ENCODE measurements around the gene FOXA1. TPM values are rescaled to one million over a fixed set of nuclear protein-coding genes. Genes with fewer than 3 reads are reported as not detected.

Gene FOXA1
- total and polyA plus RNA-seq, 9 donors, result 0.08 to 3.6 (median 0.17) TPM

GRCh38 chr14:37622231-37622923, 27.3 kb upstream of the FOXA1 start:
- no peak overlapping the region for H3K27ac ChIP-seq (ENCODE audit: low read length)
- peak; percentile 25 for DNase-seq
- H3K9me3 ChIP-seq (replicated peaks; ENCODE audit: control insufficient read depth, low read depth, low read length), result no peaks in the 10 kb centered on the region
- peak overlapping the region; percentile 32 for H3K4me3 ChIP-seq (ENCODE audit: low read length)
- no peaks in the 10 kb centered on the region for H3K36me3 ChIP-seq (ENCODE audit: control insufficient read depth, insufficient read depth, low read length)
- H3K27me3 ChIP-seq (ENCODE audit: control insufficient read depth, insufficient read depth, low read length), result peaks cover 22% of the 10 kb centered on the region
- WGBS (ENCODE audit: insufficient coverage), result under 1% methylated on average over 81 of the region's 81 CpGs
- H3K4me1 ChIP-seq (ENCODE audit: control insufficient read depth, insufficient read depth, low read length), result peaks cover 3% of the 10 kb centered on the region

GRCh38 chr14:37620856-37621255, 25.8 kb upstream of the FOXA1 start:
- DNase-seq, result no peak
- no peak overlapping the region for H3K4me3 ChIP-seq (ENCODE audit: low read length)
- H3K27ac ChIP-seq (ENCODE audit: low read length), result no peak overlapping the region
- peaks cover 4% of the 10 kb centered on the region for H3K9me3 ChIP-seq (replicated peaks; ENCODE audit: control insufficient read depth, low read depth, low read length)
- no peaks in the 10 kb centered on the region for H3K36me3 ChIP-seq (ENCODE audit: control insufficient read depth, insufficient read depth, low read length)
- H3K27me3 ChIP-seq (ENCODE audit: control insufficient read depth, insufficient read depth, low read length), result peaks cover 22% of the 10 kb centered on the region
- peaks cover 3% of the 10 kb centered on the region for H3K4me1 ChIP-seq (ENCODE audit: control insufficient read depth, insufficient read depth, low read length)

GRCh38 chr14:37618498-37619028, 23.5 kb upstream of the FOXA1 start:
- Histone ChIP-seq H3K9me3 (replicated peaks; ENCODE audit: control insufficient read depth, low read depth, low read length) (peaks cover 13% of the 10 kb centered on the region), H3K36me3 (ENCODE audit: control insufficient read depth, insufficient read depth, low read length) (no peaks in the 10 kb centered on the region), H3K4me1 (ENCODE audit: control insufficient read depth, insufficient read depth, low read length) (peaks cover 3% of the 10 kb centered on the region), H3K27ac (ENCODE audit: low read length) (no peak overlapping the region), H3K4me3 (ENCODE audit: low read length) (no peak overlapping the region), H3K27me3 (ENCODE audit: control insufficient read depth, insufficient read depth, low read length) (peaks cover 21% of the 10 kb centered on the region)
- WGBS (ENCODE audit: insufficient coverage), result 83% methylated on average over 1 of the region's 1 CpG
- no peak for DNase-seq

GRCh38 chr14:37617864-37618365, 22.9 kb upstream of the FOXA1 start:
- Histone ChIP-seq H3K4me1 (ENCODE audit: control insufficient read depth, insufficient read depth, low read length) (peaks cover 3% of the 10 kb centered on the region), H3K4me3 (ENCODE audit: low read length) (no peak overlapping the region), H3K36me3 (ENCODE audit: control insufficient read depth, insufficient read depth, low read length) (no peaks in the 10 kb centered on the region), H3K27me3 (ENCODE audit: control insufficient read depth, insufficient read depth, low read length) (peaks cover 20% of the 10 kb centered on the region), H3K9me3 (replicated peaks; ENCODE audit: control insufficient read depth, low read depth, low read length) (peaks cover 13% of the 10 kb centered on the region), H3K27ac (ENCODE audit: low read length) (no peak overlapping the region)
- WGBS (ENCODE audit: insufficient coverage), result 83% methylated on average over 1 of the region's 1 CpG
- DNase-seq, result no peak

- Histone ChIP-seq H3K9me3 (replicated peaks; ENCODE audit: control insufficient read depth, low read depth, low read length) (peaks cover 13% of the 10 kb centered on the region), H3K27ac (ENCODE audit: low read length) (no peak overlapping the region), H3K4me1 (ENCODE audit: control insufficient read depth, insufficient read depth, low read length) (no peaks in the 10 kb centered on the region), H3K36me3 (ENCODE audit: control insufficient read depth, insufficient read depth, low read length) (no peaks in the 10 kb centered on the region), H3K4me3 (ENCODE audit: low read length) (no peak overlapping the region), H3K27me3 (ENCODE audit: control insufficient read depth, insufficient read depth, low read length) (peaks cover 10% of the 10 kb centered on the region)
- WGBS (ENCODE audit: insufficient coverage), result 89% methylated on average over 3 of the region's 4 CpGs
- no peak for DNase-seq
Observed at GRCh38 chr14:37616853-37617252, 21.8 kb upstream of the FOXA1 start.

GRCh38 chr14:37615582-37616289, 20.7 kb upstream of the FOXA1 start:
- H3K27ac ChIP-seq (ENCODE audit: low read length), result no peak overlapping the region
- H3K4me1 ChIP-seq (ENCODE audit: control insufficient read depth, insufficient read depth, low read length), result no peaks in the 10 kb centered on the region
- WGBS (ENCODE audit: insufficient coverage), result no CpG with 5 or more reads among the region's 3 CpGs
- H3K9me3 ChIP-seq (replicated peaks; ENCODE audit: control insufficient read depth, low read depth, low read length), result peaks cover 13% of the 10 kb centered on the region
- H3K27me3 ChIP-seq (ENCODE audit: control insufficient read depth, insufficient read depth, low read length), result peaks cover 10% of the 10 kb centered on the region
- no peak overlapping the region for H3K4me3 ChIP-seq (ENCODE audit: low read length)
- H3K36me3 ChIP-seq (ENCODE audit: control insufficient read depth, insufficient read depth, low read length), result no peaks in the 10 kb centered on the region
- DNase-seq, result no peak

- Histone ChIP-seq H3K4me3 (ENCODE audit: low read length) (no peak overlapping the region), H3K36me3 (ENCODE audit: control insufficient read depth, insufficient read depth, low read length) (no peaks in the 10 kb centered on the region), H3K9me3 (replicated peaks; ENCODE audit: control insufficient read depth, low read depth, low read length) (peaks cover 10% of the 10 kb centered on the region), H3K4me1 (ENCODE audit: control insufficient read depth, insufficient read depth, low read length) (no peaks in the 10 kb centered on the region), H3K27ac (ENCODE audit: low read length) (no peak overlapping the region), H3K27me3 (ENCODE audit: control insufficient read depth, insufficient read depth, low read length) (peaks cover 40% of the 10 kb centered on the region)
- WGBS (ENCODE audit: insufficient coverage), result 4% methylated on average over 52 of the region's 52 CpGs
- DNase-seq, result no peak
Observed at GRCh38 chr14:37610945-37611523, 16.0 kb upstream of the FOXA1 start.

GRCh38 chr14:37608649-37609048, 13.6 kb upstream of the FOXA1 start:
- no peak for DNase-seq
- Histone ChIP-seq H3K27me3 (ENCODE audit: control insufficient read depth, insufficient read depth, low read length) (peaks cover 54% of the 10 kb centered on the region), H3K9me3 (replicated peaks; ENCODE audit: control insufficient read depth, low read depth, low read length) (no peaks in the 10 kb centered on the region), H3K4me1 (ENCODE audit: control insufficient read depth, insufficient read depth, low read length) (no peaks in the 10 kb centered on the region), H3K36me3 (ENCODE audit: control insufficient read depth, insufficient read depth, low read length) (no peaks in the 10 kb centered on the region), H3K4me3 (ENCODE audit: low read length) (no peak overlapping the region), H3K27ac (ENCODE audit: low read length) (no peak overlapping the region)
- WGBS (ENCODE audit: insufficient coverage), result no CpG with 5 or more reads among the region's 3 CpGs

GRCh38 chr14:37606678-37607077, 11.6 kb upstream of the FOXA1 start:
- no peak overlapping the region for H3K4me3 ChIP-seq (ENCODE audit: low read length)
- no peaks in the 10 kb centered on the region for H3K36me3 ChIP-seq (ENCODE audit: control insufficient read depth, insufficient read depth, low read length)
- H3K27me3 ChIP-seq (ENCODE audit: control insufficient read depth, insufficient read depth, low read length), result peaks cover 72% of the 10 kb centered on the region
- no peaks in the 10 kb centered on the region for H3K4me1 ChIP-seq (ENCODE audit: control insufficient read depth, insufficient read depth, low read length)
- no peak for DNase-seq
- no peaks in the 10 kb centered on the region for H3K9me3 ChIP-seq (replicated peaks; ENCODE audit: control insufficient read depth, low read depth, low read length)
- H3K27ac ChIP-seq (ENCODE audit: low read length), result no peak overlapping the region

GRCh38 chr14:37603688-37604251, 8.7 kb upstream of the FOXA1 start:
- peaks cover 11% of the 10 kb centered on the region for H3K4me1 ChIP-seq (ENCODE audit: control insufficient read depth, insufficient read depth, low read length)
- DNase-seq, result no peak
- peaks cover 78% of the 10 kb centered on the region for H3K27me3 ChIP-seq (ENCODE audit: control insufficient read depth, insufficient read depth, low read length)
- WGBS (ENCODE audit: insufficient coverage), result 71% methylated on average over 9 of the region's 9 CpGs
- no peaks in the 10 kb centered on the region for H3K9me3 ChIP-seq (replicated peaks; ENCODE audit: control insufficient read depth, low read depth, low read length)
- H3K27ac ChIP-seq (ENCODE audit: low read length), result no peak overlapping the region
- no peak overlapping the region for H3K4me3 ChIP-seq (ENCODE audit: low read length)
- no peaks in the 10 kb centered on the region for H3K36me3 ChIP-seq (ENCODE audit: control insufficient read depth, insufficient read depth, low read length)
